SU-DHL-6 (cell line): ENCODE measurements around the gene ERC1.
A peak's percentile ranks its signal among the peaks of the same experiment; 100 is the strongest.

ENCODE experiments used
- H2AFZ ChIP-seq: fragments of 200-600 bp; sonication (generic); 2 replicates; pipeline ENCODE4 v1.6.1; 2014; ENCODE audit warnings: low read depth, mild to moderate bottlenecking, moderate library complexity, mixed read lengths, antibody characterized with exemption, low read length; ENCODE audit not compliant: severe bottlenecking
- H3F3A ChIP-seq: fragments of 200-600 bp; shearing (Covaris generic); 2 replicates; pipeline ENCODE4 v1.6.0; 2016; ENCODE audit warnings: antibody characterized with exemption, mild to moderate bottlenecking; ENCODE audit not compliant: insufficient read depth
- H3K27ac ChIP-seq: fragments of 200-600 bp; sonication (generic); 2 replicates; pipeline ENCODE4 v1.5.1; 2016; ENCODE audit warnings: low read depth, mild to moderate bottlenecking, low read length, moderate library complexity, mixed read lengths
- H3K27me3 ChIP-seq: fragments of 200-600 bp; sonication (generic), shearing (Covaris generic); 2 replicates; pipeline ENCODE4 v1.6.0; 2014; ENCODE audit warnings: mild to moderate bottlenecking, low read length
- H3K36me3 ChIP-seq: fragments of 200-600 bp; sonication (generic); 2 replicates; pipeline ENCODE4 v1.6.1; 2014; ENCODE audit warnings: mild to moderate bottlenecking, low read length, mixed read lengths
- H3K4me2 ChIP-seq: fragments of 300-600, 200-600 bp; shearing (Covaris generic), sonication (generic); 2 replicates; pipeline ENCODE4 v1.6.0; 2014; ENCODE audit warnings: low read length, low read depth, mild to moderate bottlenecking; ENCODE audit not compliant: poor library complexity, severe bottlenecking
- H3K4me3 ChIP-seq: fragments of 200-600 bp; sonication (generic); 2 replicates; pipeline ENCODE4 v1.5.1; 2014; ENCODE audit warnings: antibody characterized with exemption, low read length, mild to moderate bottlenecking, mixed read lengths; ENCODE audit not compliant: insufficient read depth, poor library complexity, severe bottlenecking
- H3K79me2 ChIP-seq: fragments of 200-600 bp; sonication (generic); 2 replicates; pipeline ENCODE4 v1.6.1; 2014; ENCODE audit warnings: mild to moderate bottlenecking, low read length, moderate library complexity; ENCODE audit not compliant: insufficient read depth
- H3K9ac ChIP-seq: fragments of 200-600 bp; sonication (generic); 2 replicates; pipeline ENCODE4 v1.7.0; 2014; ENCODE audit warnings: mild to moderate bottlenecking, low read length
- H3K9me2 ChIP-seq: fragments of 200-600 bp; sonication (generic); replicated peaks from 2 replicates; pipeline ENCODE4 v1.6.1; 2014; ENCODE audit warnings: low read length; ENCODE audit not compliant: insufficient read depth
- H3K9me3 ChIP-seq: fragments of 200-600 bp; sonication (generic); 2 replicates; pipeline ENCODE4 v1.6.1; 2014; ENCODE audit warnings: low read length, mixed read lengths; ENCODE audit not compliant: insufficient read depth
- H4K20me1 ChIP-seq: fragments of 200-600 bp; sonication (generic); 2 replicates; pipeline ENCODE4 v1.6.1; 2014; ENCODE audit warnings: low read depth, mild to moderate bottlenecking, antibody characterized with exemption, low read length, moderate library complexity, mixed read lengths
- CTCF ChIP-seq: fragments of 200-600 bp; sonication (generic); IDR thresholded peaks from one replicate; pipeline ENCODE4 v1.5.1; 2017; ENCODE audit warnings: antibody characterized with exemption, mild to moderate bottlenecking, low read length, moderate library complexity; ENCODE audit not compliant: insufficient read depth, poor library complexity, severe bottlenecking
- EZH2phosphoT487 ChIP-seq: fragments of 200-600 bp; sonication (generic), shearing (Covaris generic); conservative IDR thresholded peaks from 2 replicates; pipeline ENCODE4 v1.6.1; 2018; ENCODE audit warnings: mild to moderate bottlenecking, antibody characterized with exemption, low read length, moderate library complexity, mixed read lengths

The ERC1 gene

GRCh38 chr12:1171657-1172408 is 180.8 kb downstream of the ERC1 start:
- Histone ChIP-seq H3K9ac (no peak overlapping the region), H2AFZ (no peak overlapping the region), H3K4me3 (no peak overlapping the region), H3K4me2 (no peak overlapping the region), H4K20me1 (no peaks in the 10 kb centered on the region), H3K36me3 (no peaks in the 10 kb centered on the region), H3K27me3 (no peaks in the 10 kb centered on the region), H3K9me3 (no peaks in the 10 kb centered on the region), H3K9me2 (no peaks in the 10 kb centered on the region), H3F3A (no peaks in the 10 kb centered on the region; the same call in 1 of the 2 replicates), H3K27ac (no peak overlapping the region), H3K79me2 (no peaks in the 10 kb centered on the region)
- TF ChIP-seq EZH2phosphoT487, result no peak

GRCh38 chr12:1173781-1174617 is 183.0 kb downstream of the ERC1 start:
- no peak overlapping the region for H2AFZ ChIP-seq
- H4K20me1 ChIP-seq, result no peaks in the 10 kb centered on the region
- no peaks in the 10 kb centered on the region; the same call in 1 of the 2 replicates for H3F3A ChIP-seq
- H3K27ac ChIP-seq, result peak overlapping the region; percentile 27; the same call in 1 of the 2 replicates
- H3K79me2 ChIP-seq, result no peaks in the 10 kb centered on the region
- H3K36me3 ChIP-seq, result no peaks in the 10 kb centered on the region
- peak overlapping the region; percentile 63 for H3K4me2 ChIP-seq
- H3K9me3 ChIP-seq, result no peaks in the 10 kb centered on the region
- H3K4me3 ChIP-seq, result peak overlapping the region; percentile 18
- TF ChIP-seq CTCF (no peak), EZH2phosphoT487 (no peak)
- H3K27me3 ChIP-seq, result no peaks in the 10 kb centered on the region
- no peaks in the 10 kb centered on the region for H3K9me2 ChIP-seq
- H3K9ac ChIP-seq, result peak overlapping the region; percentile 18; the same call in 1 of the 2 replicates

GRCh38 chr12:1174659-1175058 is 183.6 kb downstream of the ERC1 start:
- TF ChIP-seq CTCF, result no peak
- TF ChIP-seq EZH2phosphoT487, result no peak
- Histone ChIP-seq H3K4me2 (peak overlapping the region; percentile 63), H3K27me3 (no peaks in the 10 kb centered on the region), H3K36me3 (no peaks in the 10 kb centered on the region), H3K27ac (peak overlapping the region; percentile 27; the same call in 1 of the 2 replicates), H3K9me2 (no peaks in the 10 kb centered on the region), H4K20me1 (no peaks in the 10 kb centered on the region), H3K9ac (peak overlapping the region; percentile 18; the same call in 1 of the 2 replicates), H3K9me3 (no peaks in the 10 kb centered on the region), H3F3A (no peaks in the 10 kb centered on the region; the same call in 1 of the 2 replicates), H2AFZ (no peak overlapping the region), H3K4me3 (peak overlapping the region; percentile 18), H3K79me2 (no peaks in the 10 kb centered on the region)
